GM10248 (cell line): Measurements from ENCODE around the gene CABLES2.

ENCODE experiments used
- CTCF ChIA-PET: fragments of 300-600 bp; sonication (Branson Sonifier 250); formaldehyde crosslinking; extraction: SDS; loops from one replicate; lab custom pipeline; 2021; ENCODE audit warnings: antibody characterized with exemption; lab: Yijun Ruan, JAX
- POLR2A ChIA-PET: fragments of 350-650 bp; sonication (Branson Sonifier 250); formaldehyde crosslinking; extraction: SDS; loops from one replicate; lab custom pipeline; 2020; ENCODE audit warnings: antibody characterized with exemption; lab: Yijun Ruan, JAX
- DNase-seq: peaks from one replicate; pipeline ENCODE4 v3.0.0; 2012; ENCODE audit errors: extremely low spot score
- TF ChIP-seq, protein P1 (sequence below): IDR thresholded peaks from 2 replicates; pipeline ENCODE4 v1.5.1; 2012; ENCODE audit warnings: mild to moderate bottlenecking, low read depth; ENCODE audit errors: extremely low read depth, missing control alignments, control extremely low read depth

The CABLES2 gene

DNA sequence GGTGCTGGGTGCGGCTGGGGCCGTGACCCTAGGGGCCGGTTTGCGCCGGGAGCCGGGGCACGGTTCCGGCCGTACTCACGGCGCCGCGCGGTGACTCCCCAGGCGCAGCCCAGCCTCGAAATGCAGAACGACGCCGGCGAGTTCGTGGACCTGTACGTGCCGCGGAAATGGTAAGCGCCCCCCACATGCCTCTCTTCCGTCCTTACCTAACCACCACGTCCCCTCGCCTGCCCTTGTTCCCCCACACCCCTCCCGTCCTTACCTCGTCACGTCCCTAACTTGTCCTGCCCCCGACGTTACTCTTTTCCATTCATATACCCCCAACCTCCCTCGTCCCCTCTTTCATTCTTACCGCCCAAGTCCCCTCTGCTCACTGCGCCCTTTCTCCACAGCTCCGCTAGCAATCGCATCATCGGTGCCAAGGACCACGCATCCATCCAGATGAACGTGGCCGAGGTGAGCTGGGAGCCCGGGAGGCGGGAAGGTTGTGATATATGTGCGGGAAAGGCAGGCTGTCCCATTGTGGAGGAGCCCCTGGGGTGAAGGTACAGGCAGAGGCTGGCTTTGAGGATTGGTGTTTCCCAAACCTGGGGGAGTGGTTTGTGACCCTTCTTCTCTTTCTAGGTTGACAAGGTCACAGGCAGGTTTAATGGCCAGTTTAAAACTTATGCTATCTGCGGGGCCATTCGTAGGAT lies 19.7 kb downstream of the CABLES2 start:
- ChIA-PET POLR2A (interaction anchor here (0.6 to 1.1 kb wide), 7 partner anchors 8 to 1816 kb away, joined by 3 to 6 read pairs (median 5); no protein-coding TSS in a partner anchor), CTCF (interaction anchor here (1.4 to 2.0 kb wide), 2 partner anchors 86 to 87 kb away, joined by 3 to 8 read pairs; no protein-coding TSS in a partner anchor)
- DNase-seq: no peak
- TF ChIP-seq, protein P1, sequence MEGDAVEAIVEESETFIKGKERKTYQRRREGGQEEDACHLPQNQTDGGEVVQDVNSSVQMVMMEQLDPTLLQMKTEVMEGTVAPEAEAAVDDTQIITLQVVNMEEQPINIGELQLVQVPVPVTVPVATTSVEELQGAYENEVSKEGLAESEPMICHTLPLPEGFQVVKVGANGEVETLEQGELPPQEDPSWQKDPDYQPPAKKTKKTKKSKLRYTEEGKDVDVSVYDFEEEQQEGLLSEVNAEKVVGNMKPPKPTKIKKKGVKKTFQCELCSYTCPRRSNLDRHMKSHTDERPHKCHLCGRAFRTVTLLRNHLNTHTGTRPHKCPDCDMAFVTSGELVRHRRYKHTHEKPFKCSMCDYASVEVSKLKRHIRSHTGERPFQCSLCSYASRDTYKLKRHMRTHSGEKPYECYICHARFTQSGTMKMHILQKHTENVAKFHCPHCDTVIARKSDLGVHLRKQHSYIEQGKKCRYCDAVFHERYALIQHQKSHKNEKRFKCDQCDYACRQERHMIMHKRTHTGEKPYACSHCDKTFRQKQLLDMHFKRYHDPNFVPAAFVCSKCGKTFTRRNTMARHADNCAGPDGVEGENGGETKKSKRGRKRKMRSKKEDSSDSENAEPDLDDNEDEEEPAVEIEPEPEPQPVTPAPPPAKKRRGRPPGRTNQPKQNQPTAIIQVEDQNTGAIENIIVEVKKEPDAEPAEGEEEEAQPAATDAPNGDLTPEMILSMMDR: no peak

DNA sequence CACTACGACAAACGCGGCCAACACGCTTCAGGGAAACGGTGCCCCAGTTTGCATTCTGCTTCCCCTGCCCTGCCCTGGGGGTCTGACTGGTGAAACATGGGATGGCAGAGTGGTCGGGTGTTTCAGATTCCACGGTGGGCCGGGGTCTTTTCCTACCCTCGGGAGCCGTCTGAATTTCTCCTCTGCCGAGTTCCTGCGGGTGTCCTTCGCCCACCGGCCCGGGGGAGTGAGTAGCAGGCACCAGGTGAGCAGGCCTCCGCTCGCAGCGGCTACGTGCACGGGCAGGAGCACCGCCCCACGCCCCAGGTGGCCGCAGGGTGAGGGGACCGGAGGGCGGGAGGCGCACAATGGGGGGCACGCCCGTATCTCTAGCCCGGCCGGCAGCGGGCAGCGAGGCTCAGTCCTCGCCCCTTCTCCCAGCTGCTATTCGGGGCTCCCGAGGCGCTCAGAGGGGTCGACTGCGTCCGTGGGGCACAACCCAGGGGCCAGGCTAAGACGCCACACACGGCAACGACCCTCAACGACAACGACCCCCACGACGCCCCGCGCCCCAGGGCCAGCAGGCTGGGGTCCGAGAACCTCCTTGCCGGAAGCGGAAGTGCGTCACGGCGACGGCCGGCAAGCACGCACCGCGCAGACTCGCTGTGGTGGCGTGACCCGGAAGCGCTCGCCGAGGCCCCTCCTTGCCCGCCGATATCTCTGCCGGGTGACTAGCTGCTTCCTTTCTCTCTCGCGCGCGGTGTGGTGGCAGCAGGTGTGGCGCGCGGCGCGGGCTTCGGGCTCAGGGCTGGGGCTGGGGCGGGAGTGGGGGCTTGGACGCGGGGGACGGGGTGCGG lies 20.5 kb downstream of the CABLES2 start, which contains the start of gene RPS21:
Gene RPS21 (plus strand): TSS at position 721 of the 836 bp plus-strand sequence. CDS start 236 bp downstream, outside the sequence.
- POLR2A ChIA-PET: interaction anchor here (0.6 to 1.1 kb wide), 8 partner anchors 9 to 1817 kb away, joined by 3 to 6 read pairs (median 4); no protein-coding TSS in a partner anchor

DNA sequence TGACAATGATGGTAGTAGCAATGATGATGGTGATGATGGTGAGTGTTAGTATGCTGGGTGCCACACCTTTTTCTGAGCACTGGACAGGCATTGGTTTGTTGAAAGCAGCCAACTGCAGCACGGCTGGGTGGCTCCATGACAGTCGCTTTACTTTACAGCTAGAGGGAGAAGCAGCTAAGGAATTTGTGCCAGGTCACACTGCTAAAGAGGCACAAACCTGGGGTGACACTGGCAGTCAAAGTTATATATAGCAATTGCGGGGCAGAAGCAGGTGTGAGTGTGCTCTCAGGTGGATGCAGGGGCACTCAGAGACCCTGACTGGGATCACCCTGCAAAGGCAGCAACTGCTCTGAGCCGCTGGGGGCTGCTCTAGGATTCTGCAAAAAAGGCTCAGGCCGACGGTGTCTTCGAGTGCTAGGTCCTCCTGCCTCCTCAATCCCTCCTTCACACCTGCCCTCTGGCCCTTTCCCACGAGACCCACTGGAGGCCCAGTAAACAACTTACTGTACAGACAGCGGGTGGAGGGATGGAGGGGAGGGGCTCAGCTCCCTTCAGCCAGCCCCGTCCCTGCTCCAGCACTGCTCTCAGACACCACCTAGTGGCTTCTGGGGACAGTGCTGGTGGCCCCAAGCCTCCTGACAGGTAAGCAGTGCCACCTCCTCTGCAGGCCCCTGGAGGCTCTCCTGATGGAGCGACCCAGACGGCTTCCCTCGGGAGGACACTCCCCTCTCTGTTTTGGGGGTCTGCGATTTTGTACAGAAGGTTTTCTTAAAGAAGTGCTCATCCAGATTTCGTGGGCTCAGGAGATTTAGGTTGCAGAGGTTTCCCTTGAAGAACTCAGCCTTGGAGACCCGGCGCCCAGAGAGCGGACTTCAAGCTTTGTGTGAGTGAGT lies 24.5 kb downstream of the CABLES2 start:
- POLR2A ChIA-PET: no interaction called here
- peak; percentile 86 for DNase-seq
- CTCF ChIA-PET: interaction anchor here (0.6 to 3.8 kb wide), 36 partner anchors 9 to 414 kb away, joined by 3 to 40 read pairs (median 4); partner anchors contain the start of genes ADRM1, CABLES2, LAMA5 and MRGBP
- TF ChIP-seq, protein P1: peak; percentile 96

More for the DNA sequence above, 20.5 kb downstream of the CABLES2 start, which contains the start of gene RPS21:
- TF ChIP-seq, protein P1: no peak
- CTCF ChIA-PET: interaction anchor here (0.8 to 2.0 kb wide), 7 partner anchors 7 to 91 kb away, joined by 3 to 8 read pairs (median 3); partner anchors contain the start of gene ADRM1
- peak; percentile 96 for DNase-seq

DNA sequence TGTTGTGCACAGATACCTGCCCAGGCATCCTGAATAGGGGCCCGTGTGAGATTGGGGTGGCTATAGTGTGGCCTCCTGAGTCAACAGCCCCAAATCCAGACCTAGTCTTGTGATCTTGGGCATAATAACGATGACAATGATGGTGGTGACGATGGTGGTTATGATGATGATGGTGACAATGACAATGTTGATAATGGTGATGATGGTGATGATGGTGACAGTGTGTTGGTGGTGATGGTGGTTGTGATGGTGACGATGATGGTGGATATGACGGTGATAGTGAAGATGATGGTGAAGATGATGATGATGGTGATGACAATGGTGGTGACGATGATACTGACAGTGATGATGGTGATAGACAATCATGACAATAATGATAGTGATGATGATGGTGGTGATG lies 25.2 kb downstream of the CABLES2 start:
- POLR2A ChIA-PET: no interaction called here
- CTCF ChIA-PET: interaction anchor here (0.6 to 3.8 kb wide), 20 partner anchors 9 to 371 kb away, joined by 3 to 40 read pairs (median 4); partner anchors contain the start of genes ADRM1, CABLES2 and LAMA5
- TF ChIP-seq, protein P1: no peak
- no peak for DNase-seq

DNA sequence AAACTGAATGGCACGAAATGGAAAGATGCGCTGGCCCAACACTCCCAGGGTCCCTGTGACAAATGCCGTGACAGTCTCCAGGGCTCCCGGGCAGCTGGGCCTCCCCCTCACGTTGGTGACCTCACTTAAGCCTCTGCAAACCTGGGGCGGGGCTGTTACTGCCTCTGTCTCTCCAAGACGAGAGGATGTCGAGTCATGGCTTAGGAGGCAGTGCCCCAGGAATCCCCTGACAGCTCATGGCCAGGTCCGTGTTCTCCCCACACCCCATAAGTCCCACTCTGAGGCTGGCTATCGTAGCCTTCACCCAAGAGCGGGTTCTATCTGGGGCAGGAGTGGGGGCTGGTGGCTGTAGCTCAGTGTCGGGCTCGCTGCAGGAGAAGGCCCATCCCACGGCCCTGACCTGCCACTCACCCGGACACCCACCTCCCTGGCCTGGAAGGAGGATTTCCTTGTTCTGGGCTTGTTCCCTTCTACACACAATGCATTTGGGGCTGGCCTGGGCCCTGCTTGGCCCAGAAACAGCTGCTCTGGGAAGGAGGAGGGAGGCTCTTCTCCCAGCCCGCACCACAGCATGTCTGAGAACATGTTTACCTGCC lies 25.8 kb downstream of the CABLES2 start:
- POLR2A ChIA-PET: no interaction called here
- CTCF ChIA-PET: interaction anchor here (0.6 to 3.8 kb wide), 5 partner anchors 13 to 307 kb away, joined by 3 to 22 read pairs (median 4); partner anchors contain the start of gene ADRM1
- TF ChIP-seq, protein P1: no peak
- DNase-seq: no peak
